ENCODE results near the gene MDFI.

Gene MDFI

DNA sequence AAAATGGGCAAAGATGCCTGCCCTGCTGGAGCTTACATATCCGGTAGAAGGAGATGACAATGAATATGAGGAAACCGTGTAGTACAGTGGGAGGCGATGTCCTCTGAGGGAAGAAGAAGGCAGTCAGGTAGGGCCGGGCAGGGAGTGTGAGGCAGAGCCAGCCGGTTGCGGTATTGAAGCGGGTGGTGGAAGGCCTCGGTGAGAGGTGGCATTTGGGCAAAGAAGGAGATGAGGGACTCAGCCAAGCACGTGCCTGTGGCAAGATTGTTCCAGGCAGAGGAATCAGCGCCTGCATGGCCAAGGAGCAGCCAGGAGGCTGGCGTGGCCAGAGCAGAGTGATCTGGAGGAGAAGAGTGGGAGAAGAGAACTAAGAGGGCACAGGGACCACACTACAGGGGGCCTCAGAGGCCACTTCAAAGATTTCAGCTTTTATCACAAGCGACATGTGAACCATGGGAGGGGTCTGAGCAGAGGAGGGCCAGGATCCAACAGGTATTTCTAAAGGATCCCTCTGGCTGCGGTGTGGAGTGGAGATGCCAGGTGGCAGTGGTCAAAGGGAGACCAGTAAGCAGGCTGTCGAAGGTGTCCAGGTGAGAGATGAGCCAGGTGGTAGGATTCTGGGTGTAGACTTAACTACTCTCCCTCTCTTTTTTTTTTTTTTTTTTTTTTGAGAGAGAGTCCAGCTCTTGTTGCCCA lies 13.8 kb downstream of the MDFI start:
- no peak for DNase-seq

DNA sequence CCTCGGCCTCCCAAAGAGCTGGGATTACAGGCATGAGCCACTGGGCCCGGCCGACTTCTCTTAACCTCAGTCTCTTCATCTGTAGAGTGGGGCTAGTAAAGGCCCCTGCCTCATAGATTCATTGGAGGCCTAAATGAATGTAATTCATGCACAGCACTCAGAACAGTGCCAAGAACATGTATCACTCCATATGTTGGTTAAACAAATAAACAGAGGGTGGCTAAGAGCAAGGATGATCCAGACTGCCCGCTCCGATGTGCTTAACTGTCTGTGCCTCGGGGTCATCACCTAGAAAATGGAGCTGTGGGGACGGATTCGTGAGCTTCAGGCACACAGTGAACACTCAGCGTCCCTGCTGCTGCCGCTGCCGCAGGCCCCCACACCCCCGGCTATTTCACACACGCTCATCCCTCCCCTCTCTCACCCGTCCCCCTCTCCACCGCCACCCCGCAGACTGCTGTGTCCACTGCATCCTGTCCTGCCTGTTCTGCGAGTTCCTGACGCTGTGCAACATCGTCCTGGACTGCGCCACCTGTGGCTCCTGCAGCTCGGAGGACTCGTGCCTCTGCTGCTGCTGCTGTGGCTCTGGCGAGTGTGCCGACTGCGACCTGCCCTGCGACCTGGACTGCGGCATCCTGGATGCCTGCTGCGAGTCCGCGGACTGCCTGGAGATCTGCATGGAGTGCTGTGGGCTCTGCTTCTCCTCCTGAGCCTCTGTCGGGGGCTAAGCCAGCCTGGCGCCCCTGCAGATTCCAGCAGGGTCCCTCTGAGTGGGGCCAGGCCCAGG lies 14.8 kb downstream of the MDFI start:
- DNase-seq: no peak

DNA sequence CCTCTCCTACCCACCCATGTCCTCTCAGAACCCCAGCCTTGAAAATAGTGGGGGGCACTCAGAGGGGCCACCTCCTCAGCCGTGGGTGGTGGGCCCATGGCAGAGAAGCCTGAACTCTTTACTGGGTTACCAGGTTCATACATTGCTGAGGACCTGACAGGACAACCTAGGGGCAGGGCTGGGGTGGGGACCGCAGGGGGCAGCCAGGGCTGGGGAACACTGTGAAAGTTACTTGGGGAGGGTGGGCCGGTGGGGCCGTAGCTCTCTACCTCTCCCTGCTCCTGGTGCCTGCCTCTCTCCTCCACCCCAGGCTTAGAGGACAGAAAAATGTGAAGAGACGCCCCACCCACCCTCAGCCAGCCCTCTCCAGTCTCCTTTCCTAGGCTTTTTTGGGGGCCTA lies 15.4 kb downstream of the MDFI start:
- DNase-seq: no peak

DNA sequence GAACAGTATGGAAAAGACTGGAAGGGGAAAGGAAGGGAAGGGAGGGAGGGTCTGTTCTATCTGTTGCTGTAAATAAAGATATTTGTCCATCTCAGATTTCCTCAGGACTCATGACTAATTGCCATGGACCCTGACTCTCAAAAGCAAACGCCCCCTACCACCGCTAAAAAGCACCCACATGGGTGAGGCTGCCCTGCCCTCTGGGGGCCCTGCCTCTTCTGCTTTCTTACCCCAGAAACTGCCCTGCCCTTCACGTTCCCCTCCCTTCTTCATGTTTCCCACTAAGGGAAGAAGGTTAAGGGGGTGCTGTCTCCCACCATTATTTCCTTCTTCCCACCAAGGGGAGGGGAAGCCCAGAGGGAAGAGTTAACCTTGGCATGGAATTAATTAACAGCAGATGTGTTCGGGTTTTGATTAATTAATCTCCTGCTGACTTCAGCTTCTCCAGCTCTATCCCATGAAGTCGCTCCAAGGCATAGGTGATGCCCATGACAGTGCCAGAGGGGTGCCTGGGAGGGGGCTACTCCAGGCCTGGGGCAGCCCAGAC lies 16.0 kb downstream of the MDFI start:
- no peak for DNase-seq

DNA sequence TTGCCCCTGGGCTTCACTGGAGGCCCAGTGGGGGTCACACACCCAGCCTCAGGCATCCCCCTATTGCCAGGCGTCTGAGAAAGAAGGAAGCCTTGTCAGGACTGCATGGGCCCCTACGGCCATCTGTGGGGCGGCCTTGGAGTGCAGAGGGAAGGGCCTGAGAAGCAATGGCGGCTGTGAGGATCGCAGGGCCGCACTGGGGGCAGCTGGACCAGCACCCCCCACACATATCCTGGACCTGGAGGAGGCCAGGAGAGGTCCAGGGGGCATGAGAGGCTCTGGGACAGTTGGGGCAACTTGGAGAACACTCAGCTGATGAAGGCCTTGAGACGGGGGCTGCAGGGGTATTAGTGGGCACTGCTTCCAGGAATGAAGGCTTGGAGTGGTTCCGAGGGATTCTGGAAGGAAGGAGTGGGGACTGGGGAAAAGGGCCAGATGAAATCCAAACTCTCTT lies 16.5 kb downstream of the MDFI start:
- no peak for DNase-seq

DNA sequence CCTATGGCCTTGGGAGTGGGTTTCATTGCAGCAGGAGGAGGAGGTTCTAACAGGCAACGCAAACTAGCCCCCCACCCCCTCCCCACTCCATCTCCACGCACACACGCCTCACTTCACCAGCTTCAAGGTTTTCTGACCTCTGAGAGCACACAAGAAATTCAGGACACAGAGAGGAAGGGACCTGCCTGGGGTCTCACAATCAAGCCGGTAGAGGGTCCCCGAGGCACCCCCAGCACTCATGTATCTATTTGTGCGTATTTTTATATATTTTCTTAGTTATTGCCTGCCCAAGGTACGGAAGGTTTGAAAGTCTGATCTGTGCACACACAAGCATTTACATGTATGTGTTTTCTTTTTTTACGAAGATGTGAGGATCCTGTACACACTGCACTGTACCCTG lies 16.9 kb downstream of the MDFI start:
- no peak for DNase-seq

DNA sequence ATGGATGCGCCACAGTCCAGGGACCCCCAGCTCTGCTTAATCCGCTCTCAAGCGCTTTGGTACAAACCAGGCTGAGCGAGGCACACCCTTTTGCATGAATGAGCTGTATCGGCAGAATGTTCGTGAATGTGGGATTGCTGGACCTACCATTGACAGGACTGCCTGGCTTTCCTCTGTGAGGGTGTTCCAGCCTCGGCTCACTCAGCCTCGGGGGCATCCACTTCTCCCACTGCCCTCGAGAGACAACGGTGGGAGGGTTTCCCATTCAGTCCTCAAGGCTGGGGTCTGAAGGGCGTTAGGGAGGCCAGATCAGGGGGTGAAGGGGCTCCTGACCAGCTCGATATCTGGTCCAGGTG lies 17.4 kb downstream of the MDFI start:
- DNase-seq: no peak

DNA sequence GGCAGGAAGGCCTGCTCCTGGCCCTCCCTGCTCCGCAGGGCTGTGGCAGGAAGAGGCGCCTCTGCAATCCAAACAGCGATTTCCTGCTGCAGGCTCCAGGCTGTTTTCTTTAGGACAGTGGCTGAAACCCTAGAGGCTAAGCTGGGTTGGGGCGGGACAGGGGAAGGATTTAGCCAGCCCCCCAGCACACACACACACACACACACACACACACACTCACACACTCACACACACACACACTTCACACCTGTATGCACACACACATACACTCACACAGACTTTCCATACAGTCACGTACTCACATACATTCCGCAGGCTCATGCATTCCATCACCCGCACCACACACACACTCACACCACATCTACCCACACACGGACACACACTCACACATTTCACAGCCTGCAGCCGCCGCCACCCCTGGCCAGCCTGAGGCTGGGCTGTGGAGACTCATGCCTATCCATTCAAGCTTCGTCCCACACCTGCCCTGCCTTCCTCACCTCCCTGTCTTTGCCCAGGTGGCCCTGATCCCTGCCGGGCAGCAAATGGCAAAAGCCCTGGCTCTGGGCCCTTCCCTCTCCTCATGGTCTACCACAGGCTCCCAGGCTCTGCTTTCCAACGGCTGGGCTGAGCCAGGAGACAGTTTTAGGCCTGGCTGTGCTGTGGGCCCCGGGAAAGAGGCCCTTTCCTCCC lies 17.9 kb downstream of the MDFI start:
- DNase-seq: no peak

DNA sequence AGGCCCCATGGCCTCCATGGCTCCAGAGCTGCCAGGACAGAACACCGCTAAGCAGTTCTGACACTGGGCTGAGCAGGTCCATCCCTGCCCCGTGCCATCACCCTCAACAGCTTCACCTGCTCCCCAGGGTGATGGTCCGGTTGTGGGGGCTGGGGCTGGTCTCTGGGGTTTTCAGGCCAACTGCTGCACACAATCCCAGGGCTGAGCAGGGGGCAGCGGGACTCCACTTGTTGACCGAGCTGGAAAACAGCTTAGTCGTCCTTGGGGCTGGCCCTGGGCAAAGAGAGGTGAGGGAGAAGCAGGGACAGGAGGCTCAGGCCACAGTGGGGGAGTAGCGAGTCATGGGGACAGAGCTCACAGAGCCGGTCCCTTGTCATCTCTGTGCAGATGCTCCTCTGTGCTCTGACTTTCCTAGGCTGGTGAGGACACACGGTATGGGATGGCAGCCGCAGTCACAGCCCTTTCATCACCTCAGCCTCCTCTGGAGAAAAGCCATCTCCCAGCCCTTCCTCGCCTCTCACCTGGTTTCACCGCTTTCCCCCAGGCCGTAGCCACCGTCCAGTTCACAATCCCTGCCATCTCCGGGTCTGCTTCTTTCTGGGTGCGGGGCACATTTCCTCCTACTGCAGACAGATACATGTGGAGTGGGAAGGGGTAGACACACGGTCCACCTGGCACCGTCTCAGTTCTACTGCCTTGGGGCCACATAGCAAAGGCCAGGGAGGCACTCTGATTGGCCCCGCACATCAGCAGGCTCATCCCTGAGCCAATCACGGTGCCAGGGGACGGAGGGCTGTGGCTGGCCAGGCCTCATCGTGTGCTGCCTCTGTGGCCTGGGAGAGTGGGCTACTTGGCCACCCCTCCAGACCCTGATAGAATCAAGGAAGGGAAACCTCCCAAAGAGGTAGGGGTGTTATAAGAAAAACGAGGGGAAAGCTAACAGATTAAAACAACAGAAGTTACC lies 19.1 kb downstream of the MDFI start:
- DNase-seq: no peak

DNA sequence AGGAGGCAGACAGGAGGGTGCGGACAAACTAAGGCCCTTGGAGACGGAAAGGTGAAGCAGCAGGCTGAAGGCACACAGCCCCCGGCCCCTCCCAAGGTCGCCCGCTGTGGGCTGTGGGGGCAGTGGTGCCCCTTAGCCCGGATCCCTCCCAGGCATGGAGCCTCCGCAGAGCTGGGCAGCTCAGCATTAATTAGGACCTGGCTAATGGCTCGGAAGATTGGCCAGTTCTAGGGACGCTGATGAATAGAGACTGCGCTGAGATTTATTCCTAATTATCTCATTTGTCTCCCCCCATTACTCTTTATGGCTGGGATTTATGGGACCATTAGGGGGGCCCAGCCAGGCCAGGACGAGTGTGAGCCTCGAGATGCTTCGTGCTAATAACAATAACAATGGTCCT lies 20.4 kb downstream of the MDFI start:
- DNase-seq: no peak

DNA sequence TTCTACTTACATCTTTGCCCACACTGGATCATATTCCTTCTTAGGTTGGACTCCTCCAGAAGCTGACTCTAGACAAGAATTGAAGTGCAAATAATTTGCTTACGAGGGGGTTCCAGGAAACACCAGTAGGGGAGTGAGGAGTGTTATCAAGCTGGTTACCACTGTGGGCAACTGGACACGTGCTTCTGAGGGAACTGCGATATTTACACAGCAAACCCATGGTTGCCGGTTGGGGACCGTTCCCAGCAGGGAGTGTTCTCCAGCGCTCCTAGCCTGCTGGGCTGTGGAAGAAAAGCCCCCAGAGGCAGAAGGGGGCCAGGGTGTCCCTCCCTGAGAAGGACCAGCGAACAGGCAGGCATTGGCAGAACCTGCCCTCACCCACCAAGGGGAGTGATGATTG lies 21.7 kb downstream of the MDFI start:
- no peak for DNase-seq

DNA sequence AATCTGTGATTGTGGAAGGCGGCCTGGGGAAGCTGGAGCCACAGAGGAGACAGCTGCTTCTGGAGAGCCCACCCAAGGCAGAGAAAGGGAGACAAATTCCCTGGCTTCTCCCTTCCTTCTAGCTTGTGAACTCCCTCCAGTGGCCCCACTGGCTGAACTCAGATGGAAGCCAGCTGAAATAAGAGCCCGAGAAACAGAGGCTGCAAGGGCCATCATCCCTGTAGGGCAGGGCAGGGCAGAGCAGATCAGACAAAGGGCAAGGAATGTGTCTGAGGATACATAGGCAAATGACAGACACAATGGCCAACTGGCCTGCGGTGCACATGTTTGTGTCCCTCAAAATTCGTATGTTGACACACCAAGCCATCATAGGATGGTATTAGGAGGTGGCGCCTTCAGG lies 25.3 kb downstream of the MDFI start:
- no peak for DNase-seq

DNA sequence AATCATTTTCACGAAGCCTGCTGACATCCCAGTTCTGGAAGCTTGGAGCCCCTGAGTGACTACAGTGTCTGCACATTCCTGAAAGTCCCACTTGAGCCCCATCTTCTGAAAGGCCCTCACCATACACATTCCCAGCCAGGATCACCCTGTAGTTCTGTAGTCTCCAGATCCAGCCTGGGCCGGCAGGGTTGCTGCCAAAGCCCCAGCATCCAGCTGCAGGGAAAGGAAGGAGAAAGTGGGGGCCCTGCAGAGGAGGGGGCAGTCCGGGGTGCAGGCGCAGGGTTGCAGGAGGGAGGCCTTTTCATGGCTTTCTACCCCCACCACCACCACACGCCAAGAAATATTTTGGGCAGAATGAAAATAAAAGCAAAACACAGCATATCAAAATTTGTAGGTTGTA lies 26.0 kb downstream of the MDFI start:
- no peak for DNase-seq

DNA sequence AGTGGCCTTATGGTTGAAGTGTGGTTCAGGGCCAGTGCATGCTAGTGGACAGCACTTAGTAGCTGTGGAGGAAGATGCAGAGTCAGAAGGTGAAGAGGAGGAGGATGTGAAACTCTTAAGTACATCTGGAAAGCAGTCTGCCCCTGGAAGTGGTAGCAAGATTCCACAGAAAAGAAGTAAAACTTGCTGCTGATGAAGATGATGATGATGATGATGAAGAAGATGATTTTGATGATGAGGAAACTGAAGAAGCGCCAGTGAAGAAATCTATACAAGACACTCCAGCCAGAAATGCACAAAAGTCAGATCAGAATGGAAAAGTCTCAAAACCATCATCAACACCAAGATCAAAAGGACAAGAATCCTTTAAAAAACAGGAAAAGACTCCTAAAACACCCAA lies 28.9 kb downstream of the MDFI start:
- DNase-seq: no peak

DNA sequence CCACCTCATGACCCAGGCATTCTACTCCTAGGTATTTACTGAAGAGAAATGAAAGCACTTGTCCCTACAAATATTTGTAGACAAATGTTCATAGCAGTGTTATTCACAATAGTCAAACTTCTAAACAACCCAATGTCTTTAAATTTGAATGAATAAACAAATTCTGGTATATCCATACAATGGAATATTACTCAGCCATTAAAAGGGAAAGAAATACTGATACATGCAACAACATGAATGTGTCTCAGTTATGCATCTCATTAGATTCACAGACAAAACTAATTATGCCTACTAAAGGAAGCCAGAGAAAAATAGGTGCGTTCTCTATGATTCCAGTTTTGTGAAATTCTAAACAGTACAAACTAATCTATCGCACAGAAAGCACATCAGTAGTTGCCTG lies 30.7 kb downstream of the MDFI start:
- DNase-seq: no peak

DNA sequence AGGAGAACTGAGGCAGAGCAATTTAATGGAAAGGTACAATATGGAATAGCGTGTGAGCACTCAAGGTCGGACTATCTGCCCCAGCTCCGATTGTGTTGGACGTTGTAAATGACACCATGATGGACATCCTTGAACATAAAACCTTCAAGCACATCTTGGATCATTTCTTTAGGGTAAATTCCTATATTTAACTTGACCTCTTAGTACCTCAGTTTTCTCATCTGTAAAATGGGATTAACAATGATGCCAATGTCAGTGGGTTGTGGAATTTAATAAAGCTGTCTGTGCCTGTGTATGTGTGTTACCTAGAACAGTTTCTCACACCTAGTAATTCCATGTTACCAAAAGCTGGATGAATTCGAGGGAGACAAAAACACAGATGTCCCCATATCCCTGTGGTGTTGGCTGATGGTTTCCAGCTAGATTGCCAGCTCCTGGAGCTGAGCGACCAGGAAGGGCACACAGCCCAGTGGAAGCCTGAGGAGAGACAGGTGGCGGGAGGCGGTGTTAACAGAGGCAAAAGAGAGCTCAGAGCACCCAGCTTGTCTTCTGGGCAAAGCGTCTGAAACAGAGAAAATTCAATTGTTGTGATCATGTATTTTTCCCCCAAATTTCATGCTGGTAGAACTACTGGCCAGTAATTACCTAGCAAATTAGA lies 32.6 kb downstream of the MDFI start:
- no peak for DNase-seq

DNA sequence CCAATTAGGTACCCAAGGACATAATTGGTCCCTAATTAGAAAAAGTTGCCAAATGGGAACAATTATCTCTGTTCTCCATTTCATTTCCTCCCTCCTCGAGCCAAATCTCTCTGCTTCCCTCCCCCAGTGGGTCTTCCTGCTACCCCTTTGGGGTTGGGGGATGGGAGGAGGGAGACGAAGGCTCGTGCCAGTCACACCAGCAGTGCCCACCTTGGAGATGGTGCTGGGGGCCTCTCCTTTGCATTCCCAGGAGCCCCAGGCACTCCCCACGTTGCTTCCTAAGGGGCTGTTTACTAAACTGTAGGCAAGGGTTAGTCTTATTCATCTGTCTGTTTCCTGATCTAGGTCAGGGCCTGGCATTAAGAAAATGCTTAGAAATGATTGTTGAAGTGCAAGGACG lies 33.1 kb downstream of the MDFI start:
- DNase-seq: no peak

DNA sequence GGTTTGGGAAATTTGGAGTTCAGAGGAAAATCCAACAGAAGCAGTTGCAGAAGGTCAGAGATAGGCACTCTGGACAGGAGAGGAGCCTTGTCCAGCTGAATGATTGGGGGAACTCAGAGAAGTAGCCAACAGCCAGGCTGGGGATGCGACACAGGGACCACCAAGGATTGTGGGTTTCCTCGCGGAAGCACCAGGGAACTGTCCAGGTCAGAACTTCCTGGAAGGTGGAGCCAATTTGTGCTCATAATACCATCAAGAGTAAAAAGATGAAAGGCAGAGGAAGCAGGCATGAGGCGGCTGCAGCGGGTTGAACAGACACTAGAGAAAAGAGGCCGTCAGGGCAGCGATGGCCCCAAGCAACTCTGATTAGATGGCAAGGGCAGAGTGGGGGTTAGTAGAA lies 33.7 kb downstream of the MDFI start:
- no peak for DNase-seq

DNA sequence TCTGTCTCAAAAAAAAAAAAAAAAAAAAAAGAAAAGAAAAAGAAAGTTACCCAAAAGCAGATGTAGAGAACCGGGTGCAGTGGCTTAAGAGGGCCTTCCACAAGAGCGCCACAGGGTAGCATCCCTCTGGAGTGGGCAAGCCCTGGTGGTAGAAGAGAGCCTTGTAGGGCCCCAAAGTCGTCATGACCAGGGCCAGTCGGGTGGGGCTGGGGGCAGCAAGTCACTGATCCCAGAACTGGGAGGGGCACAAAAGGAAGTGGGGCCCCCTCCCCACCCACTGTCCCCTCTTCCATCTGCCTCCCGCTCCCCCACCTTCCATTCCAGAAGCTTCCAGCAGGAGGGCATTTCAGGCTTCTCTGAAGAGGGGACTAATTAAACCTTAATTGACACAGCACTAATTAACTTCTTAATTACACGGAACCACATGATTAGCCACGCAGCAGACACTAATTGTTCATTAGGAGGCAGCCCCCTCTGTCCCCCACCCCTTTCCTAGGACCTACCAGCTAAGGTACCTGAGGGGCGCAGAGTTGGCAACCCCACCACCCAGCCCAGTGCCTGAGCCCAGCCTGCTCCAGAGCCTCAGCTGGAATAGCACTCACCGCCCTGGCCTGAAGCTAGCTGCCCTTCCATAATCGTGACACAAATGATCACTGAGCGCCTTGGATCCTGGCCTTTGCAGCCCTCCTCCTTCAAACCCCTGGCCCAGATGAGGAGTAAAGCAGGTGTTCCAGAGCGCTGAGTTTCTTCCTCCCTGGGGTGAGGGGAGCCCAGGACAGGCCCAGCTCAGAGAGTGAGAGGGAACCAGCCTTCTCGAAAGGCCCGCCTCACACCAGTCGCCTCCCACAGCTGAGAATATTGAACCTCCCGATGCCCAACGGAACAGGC lies 34.8 kb downstream of the MDFI start:
- DNase-seq: no peak

DNA sequence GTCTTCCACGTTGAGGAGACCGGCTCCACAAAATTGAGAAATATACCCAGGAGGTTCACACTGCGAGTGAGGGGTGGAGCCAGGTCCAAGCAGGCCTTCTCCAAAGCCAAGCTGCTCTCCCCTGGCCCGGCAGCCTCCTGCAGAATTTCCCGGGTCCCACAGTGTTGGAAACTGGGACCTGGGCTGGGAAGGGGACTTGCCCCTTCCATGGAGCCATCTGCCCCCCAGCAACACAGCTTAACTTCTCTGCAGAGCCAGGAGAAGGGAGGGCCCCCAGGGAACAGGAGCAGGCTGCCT lies 35.4 kb downstream of the MDFI start:
- no peak for DNase-seq

All from stimulated activated naive CD4-positive, alpha-beta T cell treated with Interleukin-2 at 50 U/mL for 16 hours (primary cell).